ENCODE data around the gene IRS2.

DNA sequence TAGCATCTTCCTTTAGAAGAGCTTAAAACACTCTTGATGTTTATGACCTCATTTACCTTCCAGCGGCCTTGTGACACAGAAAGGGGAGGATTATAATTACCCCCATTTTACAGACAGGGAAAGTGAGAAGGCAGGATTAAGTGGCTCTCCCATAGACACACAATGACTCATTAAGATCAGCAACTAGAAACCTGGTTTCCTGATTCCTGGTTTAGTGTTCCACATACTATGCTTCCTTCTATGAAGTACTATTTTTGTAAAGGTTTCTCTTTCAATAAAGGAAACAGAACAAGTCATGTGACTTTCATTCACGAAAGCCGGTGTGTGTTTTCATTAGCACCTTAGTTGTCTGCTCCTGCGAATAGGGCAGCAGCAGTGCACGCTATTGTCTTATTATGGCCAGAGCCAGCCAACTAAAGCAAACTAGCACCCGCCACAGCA, 8.3 kb downstream of the IRS2 start:
- TF ChIP-seq, protein P1, sequence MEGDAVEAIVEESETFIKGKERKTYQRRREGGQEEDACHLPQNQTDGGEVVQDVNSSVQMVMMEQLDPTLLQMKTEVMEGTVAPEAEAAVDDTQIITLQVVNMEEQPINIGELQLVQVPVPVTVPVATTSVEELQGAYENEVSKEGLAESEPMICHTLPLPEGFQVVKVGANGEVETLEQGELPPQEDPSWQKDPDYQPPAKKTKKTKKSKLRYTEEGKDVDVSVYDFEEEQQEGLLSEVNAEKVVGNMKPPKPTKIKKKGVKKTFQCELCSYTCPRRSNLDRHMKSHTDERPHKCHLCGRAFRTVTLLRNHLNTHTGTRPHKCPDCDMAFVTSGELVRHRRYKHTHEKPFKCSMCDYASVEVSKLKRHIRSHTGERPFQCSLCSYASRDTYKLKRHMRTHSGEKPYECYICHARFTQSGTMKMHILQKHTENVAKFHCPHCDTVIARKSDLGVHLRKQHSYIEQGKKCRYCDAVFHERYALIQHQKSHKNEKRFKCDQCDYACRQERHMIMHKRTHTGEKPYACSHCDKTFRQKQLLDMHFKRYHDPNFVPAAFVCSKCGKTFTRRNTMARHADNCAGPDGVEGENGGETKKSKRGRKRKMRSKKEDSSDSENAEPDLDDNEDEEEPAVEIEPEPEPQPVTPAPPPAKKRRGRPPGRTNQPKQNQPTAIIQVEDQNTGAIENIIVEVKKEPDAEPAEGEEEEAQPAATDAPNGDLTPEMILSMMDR (IDR thresholded peaks at IDR 0.05): no peak
- TF ChIP-seq POLR2AphosphoS5 (IDR thresholded peaks at IDR 0.05): no peak

Measured in upper lobe of left lung (tissue), 4 donors.